ENCODE results near the gene TMEM181.
"Not testable (repeated sequence)": the region's sequence is repeated elsewhere in the genome, so short reads cannot be mapped to it uniquely, and the experiment has no call there.

TMEM181 gene

DNA sequence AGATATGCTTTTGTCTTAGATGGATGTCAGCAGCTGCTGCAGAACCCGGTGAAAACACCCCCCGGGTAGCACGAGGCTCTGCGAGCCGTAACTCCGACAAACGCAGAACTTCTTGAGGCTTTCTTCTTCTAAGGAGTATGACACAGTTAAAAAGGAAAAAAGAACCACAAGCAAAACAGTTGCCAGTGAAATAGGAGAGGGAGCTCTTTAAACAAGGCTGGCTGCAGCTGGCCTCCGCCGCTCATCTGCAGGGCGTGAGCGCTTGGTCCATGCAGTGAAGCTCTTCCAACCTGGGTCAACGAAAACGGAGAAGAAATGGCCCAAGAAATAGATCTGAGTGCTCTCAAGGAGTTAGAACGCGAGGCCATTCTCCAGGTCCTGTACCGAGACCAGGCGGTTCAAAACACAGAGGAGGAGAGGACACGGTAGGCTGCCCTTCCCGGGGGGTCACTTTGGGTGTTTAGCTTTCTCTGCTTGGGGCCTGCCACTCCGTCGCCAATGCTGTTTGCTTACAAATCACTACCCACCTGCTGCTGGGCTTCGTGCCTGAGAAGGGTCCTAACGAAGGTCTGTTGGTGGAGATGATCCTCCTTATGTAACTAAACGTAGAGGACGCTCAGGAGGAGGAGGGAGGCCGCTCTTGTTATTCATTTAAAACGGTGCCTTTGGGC lies 103.2 kb downstream of the TMEM181 start:
- DNase-seq: no peak

DNA sequence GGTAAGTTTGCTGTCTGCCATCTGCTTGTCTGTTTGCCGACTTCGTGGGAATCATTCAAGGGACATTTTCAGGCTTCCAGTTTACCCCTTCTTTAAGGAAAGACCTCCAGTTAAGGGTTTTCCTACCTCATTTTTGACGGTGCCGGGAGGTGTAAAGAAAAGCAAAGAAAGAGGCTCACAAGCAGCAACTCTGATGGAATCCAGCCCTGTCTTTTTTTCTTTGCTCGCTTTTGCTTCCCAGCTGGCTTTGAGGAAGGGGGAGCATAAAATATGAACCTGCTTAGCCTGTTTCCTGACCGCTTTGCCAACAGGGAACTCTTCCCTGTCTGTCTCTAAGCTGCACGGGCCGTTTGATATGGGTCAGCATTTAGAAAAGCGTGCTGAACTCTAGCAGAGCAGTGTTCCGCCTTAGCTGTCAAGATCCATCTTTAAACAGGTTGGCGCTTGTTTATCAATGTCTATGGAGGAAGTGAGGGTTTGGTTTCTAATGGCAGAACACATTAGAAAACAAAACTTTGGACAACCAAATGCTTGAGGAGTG lies 103.8 kb downstream of the TMEM181 start:
- no peak for DNase-seq

DNA sequence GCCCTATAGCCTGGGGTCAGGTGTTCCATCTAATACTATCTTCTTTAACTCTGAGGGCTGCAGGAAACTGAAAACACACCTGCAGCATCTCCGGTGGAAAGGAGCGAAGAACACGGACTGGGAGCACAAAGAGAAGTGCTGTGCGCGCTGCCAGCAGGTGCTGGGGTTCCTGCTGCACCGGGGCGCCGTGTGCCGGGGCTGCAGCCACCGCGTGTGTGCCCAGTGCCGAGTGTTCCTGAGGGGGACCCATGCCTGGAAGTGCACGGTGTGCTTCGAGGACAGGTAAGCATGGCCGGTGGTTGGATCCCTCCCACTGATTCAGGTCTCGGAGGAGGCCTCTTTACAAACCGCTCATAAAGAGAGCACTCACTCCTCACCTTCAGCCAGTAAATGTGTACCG lies 105.4 kb downstream of the TMEM181 start:
- DNase-seq: no peak

DNA sequence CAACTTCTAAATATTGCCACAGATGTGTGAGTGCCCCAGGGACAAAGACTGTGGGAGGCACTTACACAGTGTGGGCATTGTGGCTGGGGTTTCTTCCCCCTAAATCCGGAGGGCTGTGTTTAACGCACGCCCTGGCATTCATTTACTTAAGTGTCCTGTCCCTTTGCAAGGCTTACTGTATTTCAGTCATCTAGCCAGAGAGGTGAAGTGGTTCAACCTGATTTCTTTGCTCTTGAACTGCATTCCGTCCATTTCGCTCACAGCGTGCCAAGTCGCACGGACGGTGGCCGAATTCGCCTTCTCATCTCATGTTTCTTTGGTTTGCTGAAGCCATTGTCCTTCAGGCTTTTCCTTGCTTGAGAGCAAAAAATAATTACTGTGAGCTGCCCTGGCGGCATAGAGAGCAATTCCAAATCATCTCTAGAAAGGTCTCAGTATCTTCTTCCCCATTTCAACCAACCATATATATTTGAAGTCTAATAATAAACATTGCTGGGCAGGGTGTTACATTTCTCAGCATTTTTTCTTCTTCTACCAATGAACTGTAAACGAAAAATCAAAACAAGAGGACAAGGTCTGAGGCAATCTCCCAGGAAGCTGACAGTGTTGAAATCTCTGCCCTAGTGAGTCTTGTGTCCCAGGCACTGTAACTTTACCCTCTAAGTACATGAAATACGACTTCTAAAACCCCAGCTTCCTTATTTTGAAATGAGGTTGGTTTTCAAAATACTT lies 106.9 kb downstream of the TMEM181 start:
- DNase-seq: no peak

DNA sequence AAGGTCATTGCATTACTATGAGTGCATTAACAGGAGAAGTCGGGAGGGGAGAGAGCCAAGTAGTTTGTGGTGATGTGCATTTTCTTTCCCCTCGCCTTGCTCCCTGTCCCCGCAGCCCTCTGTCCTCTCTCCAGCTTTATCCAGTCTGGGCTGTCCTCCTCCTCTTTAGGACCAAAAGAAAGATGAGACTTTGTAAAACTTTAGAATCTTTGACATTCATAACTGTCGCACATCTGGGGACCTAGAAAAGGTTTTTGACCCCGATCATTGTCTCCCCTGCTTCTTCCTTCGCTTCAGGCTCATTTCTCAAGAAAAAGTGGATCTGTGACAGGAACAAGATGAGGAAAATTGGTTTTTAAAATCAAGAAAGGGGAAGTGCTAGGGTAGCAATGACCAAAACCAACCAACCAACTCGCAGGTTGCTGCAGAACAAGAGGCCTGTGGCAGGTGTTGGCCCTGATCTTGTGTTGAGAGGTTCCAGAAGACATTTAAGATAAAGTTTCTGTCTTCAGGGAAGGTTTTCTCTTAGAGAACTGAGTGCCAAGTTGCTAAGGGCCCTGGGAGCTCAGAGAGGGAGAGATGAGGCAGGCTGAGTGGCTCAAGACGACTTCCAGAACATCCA lies 107.6 kb downstream of the TMEM181 start:
- DNase-seq: no peak

GRCh38 chr6:158668707-158669103 lies 108.8 kb downstream of the TMEM181 start:
- DNase-seq: no peak

DNA sequence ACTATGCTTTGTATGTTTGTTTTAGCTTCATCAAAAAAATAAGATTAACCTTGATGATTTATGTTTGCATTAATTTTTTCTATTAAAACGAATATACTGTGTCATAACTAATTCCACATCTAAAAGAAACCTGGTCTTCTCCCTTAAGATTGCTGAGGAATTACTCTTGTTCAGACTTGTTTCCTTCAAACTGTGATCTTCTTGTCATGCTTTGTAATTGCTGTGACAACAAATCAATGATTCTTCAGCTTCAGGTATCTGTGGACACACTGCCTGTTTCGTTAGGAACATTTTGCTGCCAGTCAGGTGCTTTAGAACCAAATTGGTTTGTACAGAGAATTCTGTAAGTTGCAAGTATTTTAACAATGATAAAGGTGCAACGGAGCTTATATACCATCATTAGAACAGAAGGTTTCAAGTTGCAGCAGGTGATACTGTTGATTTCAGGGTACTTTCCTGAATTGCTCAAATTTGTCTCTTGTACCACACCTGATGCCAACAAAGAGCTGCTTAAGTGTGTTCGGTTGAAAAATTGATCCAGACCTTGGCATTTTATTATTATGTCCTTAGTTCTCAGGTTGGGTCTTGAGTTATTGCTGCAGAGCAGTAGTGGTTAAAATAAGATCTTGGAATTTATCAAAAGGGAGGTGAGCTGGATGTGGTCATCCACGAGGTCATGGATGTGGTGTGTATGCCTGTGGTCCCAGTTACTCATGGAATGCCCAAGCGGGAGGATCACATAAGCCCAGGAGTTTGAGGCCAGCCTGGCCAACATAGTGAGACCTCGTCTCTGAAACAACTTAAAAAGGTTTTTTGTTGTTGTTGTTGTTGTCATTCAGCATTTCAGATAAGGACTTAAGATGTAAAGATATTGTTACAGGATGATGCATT lies 109.5 kb downstream of the TMEM181 start:
- DNase-seq: no peak

- not testable (repeated sequence) for DNase-seq
Observed at GRCh38 chr6:158672119-158672518, 112.2 kb downstream of the TMEM181 start.

GRCh38 chr6:158672726-158673125 lies 112.8 kb downstream of the TMEM181 start:
- no peak for DNase-seq

DNA sequence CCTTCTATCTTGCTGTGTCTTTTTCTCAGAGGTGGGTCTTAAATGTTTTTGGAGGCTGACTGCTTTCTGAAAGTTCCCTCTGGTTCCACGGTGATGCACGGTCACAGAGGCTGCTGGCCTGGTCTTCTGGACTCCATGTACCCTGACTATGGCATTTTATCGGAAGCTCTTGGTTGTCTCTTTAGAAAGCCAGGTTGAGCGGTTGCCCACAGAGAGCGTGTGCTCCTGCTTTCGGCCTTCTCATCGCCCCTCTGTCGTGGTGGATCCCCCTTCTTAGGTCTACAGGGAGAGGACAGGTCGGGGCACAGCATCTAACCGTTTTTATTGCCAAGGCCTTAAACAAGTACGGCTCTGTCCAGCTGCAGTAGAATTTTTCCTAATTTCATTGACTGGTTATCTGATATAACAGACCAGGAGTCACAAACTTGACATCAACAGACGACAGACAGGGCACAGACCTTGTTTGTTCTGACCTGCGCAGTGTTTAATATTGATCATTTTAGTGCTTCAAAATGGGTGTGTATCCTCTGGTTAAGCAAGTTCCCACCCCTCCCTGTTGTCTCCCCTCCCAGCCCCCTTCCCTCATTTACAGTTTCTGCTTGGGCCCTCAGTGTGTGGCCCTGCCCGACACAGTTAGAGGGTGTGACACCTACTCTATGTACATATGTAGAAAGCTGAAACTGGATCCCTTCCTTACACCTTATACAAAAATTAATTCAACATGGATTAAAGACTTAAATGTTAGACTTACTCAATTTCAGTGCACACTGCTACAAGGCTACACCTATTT lies 114.6 kb downstream of the TMEM181 start:
- DNase-seq: no peak

- not testable (repeated sequence) for DNase-seq
Observed at GRCh38 chr6:158677094-158677493, 117.2 kb downstream of the TMEM181 start.

DNA sequence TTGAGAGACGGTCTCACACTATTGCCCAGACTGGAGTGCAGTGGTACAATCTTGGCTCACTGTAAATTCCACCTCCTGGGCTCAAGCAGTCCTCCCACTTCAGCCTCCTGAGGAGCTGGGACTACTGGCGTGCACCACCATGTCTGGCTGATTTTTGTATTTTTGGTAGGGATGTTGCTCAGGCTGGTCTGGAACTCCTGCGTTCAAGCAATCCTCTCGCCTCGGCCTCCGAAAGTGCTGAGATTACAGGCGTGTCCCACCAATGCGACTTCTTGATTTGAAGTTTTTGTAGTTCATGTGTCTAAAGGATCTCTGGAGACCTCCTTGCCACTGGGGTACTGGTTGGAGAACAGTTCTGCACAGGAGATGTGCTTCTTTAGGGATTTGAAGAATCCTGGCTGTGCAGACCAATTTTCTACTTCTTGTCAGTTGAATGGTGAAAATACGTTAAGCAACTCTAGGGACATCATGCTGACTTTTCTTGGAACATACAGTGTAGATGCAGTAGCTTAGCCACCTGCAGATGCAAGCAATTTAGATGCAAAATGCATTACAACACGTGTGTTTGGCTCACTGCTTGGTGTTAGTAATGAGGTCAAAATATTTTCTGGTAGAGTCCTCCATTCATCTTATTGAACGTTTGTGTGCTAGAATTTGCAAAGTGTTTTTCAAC lies 118.2 kb downstream of the TMEM181 start:
- DNase-seq: no peak

DNA sequence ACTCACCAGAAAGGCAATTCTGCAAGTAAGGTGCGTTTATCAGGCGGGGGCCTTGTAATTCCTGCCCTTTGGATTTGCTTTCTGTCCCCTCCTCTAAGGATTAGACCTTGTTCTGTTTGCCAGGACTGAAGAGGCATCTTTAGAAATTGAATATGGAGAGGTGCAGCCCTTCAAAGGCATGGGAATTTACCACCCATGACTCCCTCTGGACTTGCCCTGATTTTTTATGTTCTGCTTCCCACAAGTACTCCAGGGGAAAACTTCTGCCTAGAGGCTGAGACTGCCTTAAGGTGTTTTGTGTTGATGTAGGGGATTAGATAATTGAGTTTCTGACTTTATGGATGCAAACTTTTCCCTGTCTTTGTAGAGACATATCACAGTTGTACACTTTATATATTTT lies 120.1 kb downstream of the TMEM181 start:
- no peak for DNase-seq

GRCh38 chr6:158680481-158680880 lies 120.6 kb downstream of the TMEM181 start:
- DNase-seq: no peak

DNA sequence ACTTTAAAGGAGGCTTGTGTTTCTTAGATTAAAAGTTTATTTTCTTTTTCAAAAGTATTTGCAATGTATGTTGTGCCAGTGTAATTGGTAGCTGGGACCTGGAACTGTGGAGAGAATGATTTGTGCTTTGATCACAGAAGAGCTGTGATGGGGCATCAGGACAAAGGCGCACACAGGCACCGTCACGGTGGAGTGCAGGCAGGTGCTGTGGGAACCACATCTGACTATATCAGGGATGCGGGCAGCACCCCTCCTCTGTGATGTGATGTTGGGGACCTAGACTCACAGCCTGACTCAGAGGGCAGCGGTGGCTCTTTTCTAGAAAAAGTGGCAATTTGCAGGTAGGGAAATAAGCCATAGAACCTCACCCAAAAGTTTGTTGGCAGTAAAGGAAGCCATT lies 124.4 kb downstream of the TMEM181 start:
- no peak for DNase-seq

DNA sequence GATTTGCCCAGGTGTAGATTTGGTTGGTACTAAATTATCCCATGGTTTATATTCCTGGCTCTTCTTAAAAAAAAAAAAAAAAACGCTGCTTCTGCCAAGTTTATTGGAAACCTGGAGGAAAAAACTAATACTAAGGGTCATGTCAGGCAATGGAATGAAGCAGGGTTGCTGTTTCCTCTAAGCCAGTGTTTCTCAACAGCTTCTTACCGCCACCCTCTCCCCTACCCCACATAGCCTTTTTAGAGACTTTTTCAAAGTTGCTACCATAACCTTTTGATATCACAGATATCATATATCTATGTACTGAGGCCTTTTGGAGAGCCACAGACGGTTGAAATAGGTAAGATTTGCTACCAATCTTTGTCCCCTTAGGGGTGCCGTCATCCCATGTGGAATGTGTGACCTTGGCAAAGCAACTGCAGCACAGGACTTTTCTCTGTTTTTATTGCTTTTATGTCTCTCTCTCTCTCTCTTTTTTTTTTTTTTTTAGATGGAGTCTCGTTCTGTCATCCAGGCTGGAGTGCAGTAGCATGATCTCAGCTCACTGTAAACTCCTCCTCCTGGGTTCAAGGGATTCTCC lies 124.9 kb downstream of the TMEM181 start:
- DNase-seq: no peak

All from activated CD4-positive, alpha-beta T cell treated with anti-CD3 and anti-CD28 coated beads, Interleukin-2, amount 50 U/mL, for 16 hours (primary cell).